HepG2 (cell line): Measurements from ENCODE around the gene ASXL3. TPM values are rescaled to one million over a fixed set of nuclear protein-coding genes. Genes with fewer than 3 reads are reported as not detected.

Experiments
- ATAC-seq: fragments of 200-7000 bp; cut with Tn5 transposase; 3 replicates; pipeline ENCODE4 v1.9.1; 2020; ENCODE audit warnings: mild to moderate bottlenecking, moderate library complexity
- BruUV-seq: library from RNA; stranded (reverse); fragments of 400-500 nt; replicated peaks from 2 replicates; lab custom pipeline; 2021; lab: Mats Ljungman, UMichigan
- CTCF ChIA-PET: fragments of 300-600 bp; formaldehyde crosslinking; extraction: SDS; loops from one replicate; lab custom pipeline; 2021; ENCODE audit warnings: low total read pairs, inconsistent platforms, low intra/inter-chr PET ratio; lab: Yijun Ruan, JAX
- POLR2A ChIA-PET: fragments of 350-600 bp; sonication (Branson Sonifier 250); formaldehyde crosslinking; loops from one replicate; lab custom pipeline; 2020; ENCODE audit warnings: antibody characterized with exemption, inconsistent platforms; lab: Yijun Ruan, JAX
- DNase-seq: peaks from one replicate; pipeline ENCODE4 v3.0.0-alpha.2; 2015; ENCODE audit warnings: low spot score
- FAIRE-seq: peaks from 3 replicates; lab custom pipeline; 2011; peaks lifted over from hg19 to GRCh38; lab: Jason Lieb, UNC
- H2AFZ ChIP-seq: one replicate; pipeline ENCODE4 v1.6.1; 2011; ENCODE audit warnings: low read length, inconsistent platforms
- H3K27ac ChIP-seq: fragments of 300-600 bp; 3 replicates; pipeline ENCODE4 v1.8.0; 2011; ENCODE audit warnings: mixed run types, mild to moderate bottlenecking, mixed read lengths, low read length, inconsistent platforms; ENCODE audit not compliant: insufficient read depth; ENCODE audit errors: extremely low read length
- H3K27me3 ChIP-seq, 2 experiments: fragments of 200-600 bp in 1 of 2; 2 replicates in 1 of 2; 3 replicates in 1 of 2; pipeline versions ENCODE4 v1.6.0 to v1.8.0; 2011; ENCODE audit warnings: low read length in 2 of 2, mild to moderate bottlenecking in 2 of 2, moderate library complexity in 2 of 2, inconsistent platforms in 1 of 2; ENCODE audit not compliant: insufficient read depth in 2 of 2, control insufficient read depth in 1 of 2
- H3K36me3 ChIP-seq, 2 experiments: fragments of 200-600 bp in 1 of 2; replicated peaks in 1 of 2; 2 replicates in 1 of 2; 3 replicates in 1 of 2; pipeline versions ENCODE4 v1.5.1 to v1.8.0; 2011; ENCODE audit warnings: low read length in 2 of 2, inconsistent platforms in 1 of 2; ENCODE audit not compliant: insufficient read depth in 2 of 2, control insufficient read depth in 1 of 2
- H3K4me1 ChIP-seq: 2 replicates; pipeline ENCODE4 v1.5.1; 2012; ENCODE audit warnings: low read length, inconsistent platforms; ENCODE audit not compliant: insufficient read depth
- H3K4me2 ChIP-seq: 2 replicates; pipeline ENCODE4 v1.6.0; 2011; ENCODE audit warnings: low read depth, low read length, inconsistent platforms
- H3K4me3 ChIP-seq, 3 experiments: fragments of 200-600 bp in 1 of 3; sonication (generic), shearing (Covaris generic) in 1 of 3; replicated peaks in 1 of 3; 2 replicates each; pipeline ENCODE4 v1.5.1; 2011 to 2016; ENCODE audit warnings: low read length in 3 of 3, inconsistent platforms in 2 of 3, low read depth in 2 of 3, mild to moderate bottlenecking in 2 of 3, control low read depth in 1 of 3, mixed read lengths in 1 of 3; ENCODE audit not compliant: insufficient read depth in 1 of 3
- H3K79me2 ChIP-seq: one replicate; pipeline ENCODE4 v1.6.1; 2011; ENCODE audit warnings: low read length, inconsistent platforms; ENCODE audit not compliant: insufficient read depth
- H3K9ac ChIP-seq: 2 replicates; pipeline ENCODE4 v1.6.0; 2011; ENCODE audit warnings: mild to moderate bottlenecking, low read depth, low read length, inconsistent platforms; ENCODE audit not compliant: insufficient read depth
- H3K9me3 ChIP-seq: 2 replicates; pipeline ENCODE4 v1.5.1; 2012; ENCODE audit warnings: mild to moderate bottlenecking, low read length
- H4K20me1 ChIP-seq: 2 replicates; pipeline ENCODE4 v1.6.0; 2011; ENCODE audit warnings: inconsistent platforms, mild to moderate bottlenecking, low read length, moderate library complexity; ENCODE audit not compliant: insufficient read depth
- HNRNPLL ChIP-seq: fragments of 200-400 bp; formaldehyde crosslinking; IDR thresholded peaks from 2 replicates; pipeline ENCODE4 v1.6.1; 2017; ENCODE audit warnings: mild to moderate bottlenecking, low read depth, low read length; ENCODE audit not compliant: poor library complexity, severe bottlenecking
- SNAI1 ChIP-seq: sonication (generic); formaldehyde crosslinking; IDR thresholded peaks from 2 replicates; pipeline ENCODE4 v1.5.0; 2020; ENCODE audit warnings: mild to moderate bottlenecking, missing genetic modification reagents, borderline replicate concordance
- ZNF562 ChIP-seq: sonication (generic); formaldehyde crosslinking; IDR thresholded peaks from 2 replicates; pipeline ENCODE4 v1.8.0; 2022; ENCODE audit warnings: missing genetic modification reagents, borderline replicate concordance
- ZNF772 ChIP-seq: sonication (generic); formaldehyde crosslinking; IDR thresholded peaks from 2 replicates; pipeline ENCODE4 v1.5.0; 2020; ENCODE audit warnings: mild to moderate bottlenecking, missing genetic modification reagents
- WGBS: methylation state at CpG from one replicate; pipeline ENCODE4 v1.1.6; 2017; ENCODE audit warnings: low lambda C conversion rate; 5-methylcytosine and 5-hydroxymethylcytosine counted together
- in situ Hi-C: cut with HindIII; loops from 2 replicates; pipeline ENCODE4 v1.10.0; 2017; ENCODE audit warnings: low pct_unique_long_range_greater_than_20kb; ENCODE audit not compliant: extremely low pct_ligation_motif_present
- intact Hi-C: fragments of 100-400 bp; cut with micrococcal nuclease; formaldehyde crosslinking; loops from one replicate; pipeline ENCODE4 v1.10.0; 2022; ENCODE audit not compliant: unreplicated experiment
- polyA plus RNA-seq, 8 experiments: library from polyadenylated mRNA; depleted of rRNA in 3 of 8; stranded (reverse) in 7 of 8; unstranded in 1 of 8; fragments of >200 nt; fragmentation: Illumina TruSeq in 4 of 8; extraction: Trizol in 4 of 8; gene quantifications; 2 replicates each; pipeline versions ENCODE4 v1.2.1 to v1.2.3, GENCODE V29; 2011 to 2016; ENCODE audit warnings: low read depth in 4 of 8, missing spikeins in 1 of 8, mixed read lengths in 1 of 8; ENCODE audit not compliant: insufficient read depth in 1 of 8
- total RNA-seq, 5 experiments: library from RNA; depleted of rRNA; stranded (reverse); fragments of >200 nt; fragmentation: Illumina TruSeq; extraction: Trizol; gene quantifications; 2 replicates each; pipeline ENCODE4 v1.2.3, GENCODE V29; 2016; ENCODE audit warnings: low read depth in 1 of 5
- TF ChIP-seq, protein P1 (sequence below): sonication (generic); formaldehyde crosslinking; IDR thresholded peaks from 2 replicates; pipeline ENCODE4 v1.5.0; 2020; ENCODE audit warnings: mild to moderate bottlenecking, missing genetic modification reagents, moderate library complexity
- TF ChIP-seq, protein P2 (sequence below): sonication (generic); formaldehyde crosslinking; IDR thresholded peaks from 2 replicates; pipeline ENCODE4 v1.4.0; 2020; ENCODE audit warnings: missing genetic modification reagents, borderline replicate concordance
- TF ChIP-seq, protein P3 (sequence below): sonication (generic); formaldehyde crosslinking; IDR thresholded peaks from 2 replicates; pipeline ENCODE4 v1.8.0; 2022; ENCODE audit warnings: mild to moderate bottlenecking, missing genetic modification reagents, borderline replicate concordance

The ASXL3 gene
- total and polyA plus RNA-seq, 2 of the 13 experiments (the other 11 are each of a cell fraction or from before 2014, with no cell fraction given), result not detected

DNA sequence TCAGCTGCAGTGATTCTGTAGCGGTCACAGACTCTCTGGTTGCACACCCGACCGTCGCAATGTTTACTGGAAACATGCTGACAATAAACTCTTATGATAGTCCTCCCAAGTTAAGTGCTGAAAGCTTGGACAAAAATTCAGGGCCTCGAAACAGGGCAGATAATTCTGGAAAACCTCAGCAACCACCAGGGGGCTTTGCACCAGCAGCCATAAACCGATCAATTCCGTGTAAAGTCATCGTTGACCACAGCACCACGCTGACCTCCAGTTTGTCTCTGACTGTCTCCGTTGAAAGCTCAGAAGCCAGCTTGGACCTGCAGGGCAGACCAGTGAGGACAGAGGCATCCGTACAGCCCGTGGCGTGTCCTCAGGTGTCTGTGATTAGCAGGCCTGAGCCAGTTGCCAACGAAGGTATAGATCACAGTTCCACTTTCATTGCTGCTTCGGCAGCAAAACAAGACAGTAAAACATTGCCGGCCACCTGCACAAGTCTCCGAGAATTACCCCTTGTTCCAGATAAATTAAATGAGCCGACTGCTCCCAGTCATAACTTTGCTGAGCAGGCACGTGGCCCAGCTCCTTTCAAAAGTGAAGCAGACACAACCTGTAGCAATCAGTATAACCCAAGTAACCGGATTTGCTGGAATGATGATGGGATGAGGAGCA is 166.1 kb downstream of the ASXL3 start:
- Histone ChIP-seq H3K4me2 (peak overlapping the region; percentile 55), H3K79me2 (no peaks in the 10 kb centered on the region), H4K20me1 (no peaks in the 10 kb centered on the region), H3K27ac (no peak overlapping the region), H3K36me3 (no peaks in the 10 kb centered on the region), H3K9ac (no peak overlapping the region), H3K4me1 (peaks cover 5% of the 10 kb centered on the region; the same call in 1 of the 2 replicates), H3K27me3 (no peaks in the 10 kb centered on the region), H3K9me3 (no peaks in the 10 kb centered on the region), H3K4me3 (peak overlapping the region in 1 of 3 experiments; percentile 39; a peak in 1 of 6 replicates), H2AFZ (peak overlapping the region; percentile 48)
- POLR2A ChIA-PET, result no interaction called here
- in situ Hi-C loops (no loop called here), intact Hi-C loops (no loop called here)
- TF ChIP-seq, protein P1, sequence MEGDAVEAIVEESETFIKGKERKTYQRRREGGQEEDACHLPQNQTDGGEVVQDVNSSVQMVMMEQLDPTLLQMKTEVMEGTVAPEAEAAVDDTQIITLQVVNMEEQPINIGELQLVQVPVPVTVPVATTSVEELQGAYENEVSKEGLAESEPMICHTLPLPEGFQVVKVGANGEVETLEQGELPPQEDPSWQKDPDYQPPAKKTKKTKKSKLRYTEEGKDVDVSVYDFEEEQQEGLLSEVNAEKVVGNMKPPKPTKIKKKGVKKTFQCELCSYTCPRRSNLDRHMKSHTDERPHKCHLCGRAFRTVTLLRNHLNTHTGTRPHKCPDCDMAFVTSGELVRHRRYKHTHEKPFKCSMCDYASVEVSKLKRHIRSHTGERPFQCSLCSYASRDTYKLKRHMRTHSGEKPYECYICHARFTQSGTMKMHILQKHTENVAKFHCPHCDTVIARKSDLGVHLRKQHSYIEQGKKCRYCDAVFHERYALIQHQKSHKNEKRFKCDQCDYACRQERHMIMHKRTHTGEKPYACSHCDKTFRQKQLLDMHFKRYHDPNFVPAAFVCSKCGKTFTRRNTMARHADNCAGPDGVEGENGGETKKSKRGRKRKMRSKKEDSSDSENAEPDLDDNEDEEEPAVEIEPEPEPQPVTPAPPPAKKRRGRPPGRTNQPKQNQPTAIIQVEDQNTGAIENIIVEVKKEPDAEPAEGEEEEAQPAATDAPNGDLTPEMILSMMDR (CRISPR knock-in tag), result 0 out of 2 replicates have a peak, but pooled peaks have one; percentile 19
- TF ChIP-seq ZNF562 (CRISPR knock-in tag), result no peak
- 16% methylated on average over 17 of the region's 20 CpGs for WGBS
- CTCF ChIA-PET, result no interaction called here
- ATAC-seq, result peak; percentile 97
- no TSS peak for BruUV-seq
- DNase-seq, result no peak
- no peak for FAIRE-seq

DNA sequence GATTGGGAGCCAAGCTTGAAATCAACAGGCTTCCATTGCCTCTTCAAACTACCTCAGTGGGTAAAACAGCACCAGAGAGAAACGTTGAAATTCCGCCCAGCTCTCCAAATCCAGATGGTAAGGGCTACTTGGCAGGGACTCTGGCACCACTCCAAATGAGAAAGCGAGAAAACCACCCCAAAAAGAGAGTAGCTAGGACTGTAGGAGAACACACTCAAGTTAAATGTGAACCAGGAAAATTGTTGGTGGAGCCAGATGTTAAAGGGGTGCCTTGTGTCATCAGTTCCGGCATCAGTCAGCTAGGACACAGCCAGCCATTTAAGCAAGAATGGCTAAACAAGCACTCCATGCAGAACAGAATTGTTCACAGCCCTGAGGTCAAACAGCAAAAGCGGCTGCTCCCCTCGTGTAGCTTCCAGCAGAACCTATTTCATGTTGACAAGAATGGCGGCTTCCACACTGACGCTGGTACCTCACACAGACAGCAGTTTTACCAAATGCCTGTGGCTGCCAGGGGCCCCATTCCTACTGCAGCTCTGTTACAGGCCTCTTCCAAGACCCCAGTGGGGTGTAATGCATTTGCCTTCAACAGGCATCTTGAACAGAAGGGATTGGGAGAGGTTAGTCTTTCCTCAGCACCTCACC is 167.3 kb downstream of the ASXL3 start:
- no peak overlapping the region for H2AFZ ChIP-seq
- DNase-seq (no peak), FAIRE-seq (no peak), ATAC-seq (no peak)
- no peak overlapping the region for H3K27ac ChIP-seq
- no peak overlapping the region for H3K4me3 ChIP-seq
- H3K4me1 ChIP-seq, result peaks cover 5% of the 10 kb centered on the region; the same call in 1 of the 2 replicates
- POLR2A ChIA-PET, result no interaction called here
- H3K9ac ChIP-seq, result no peak overlapping the region
- CTCF ChIA-PET, result no interaction called here
- H4K20me1 ChIP-seq, result no peaks in the 10 kb centered on the region
- H3K4me2 ChIP-seq, result no peak overlapping the region
- no peaks in the 10 kb centered on the region for H3K9me3 ChIP-seq
- H3K79me2 ChIP-seq, result no peaks in the 10 kb centered on the region
- no peaks in the 10 kb centered on the region for H3K36me3 ChIP-seq
- no peaks in the 10 kb centered on the region for H3K27me3 ChIP-seq
- intact Hi-C loops, result no loop called here
- BruUV-seq, result no TSS peak
- in situ Hi-C loops, result no loop called here
- 25% methylated on average over 7 of the region's 8 CpGs for WGBS
- TF ChIP-seq, protein P2, sequence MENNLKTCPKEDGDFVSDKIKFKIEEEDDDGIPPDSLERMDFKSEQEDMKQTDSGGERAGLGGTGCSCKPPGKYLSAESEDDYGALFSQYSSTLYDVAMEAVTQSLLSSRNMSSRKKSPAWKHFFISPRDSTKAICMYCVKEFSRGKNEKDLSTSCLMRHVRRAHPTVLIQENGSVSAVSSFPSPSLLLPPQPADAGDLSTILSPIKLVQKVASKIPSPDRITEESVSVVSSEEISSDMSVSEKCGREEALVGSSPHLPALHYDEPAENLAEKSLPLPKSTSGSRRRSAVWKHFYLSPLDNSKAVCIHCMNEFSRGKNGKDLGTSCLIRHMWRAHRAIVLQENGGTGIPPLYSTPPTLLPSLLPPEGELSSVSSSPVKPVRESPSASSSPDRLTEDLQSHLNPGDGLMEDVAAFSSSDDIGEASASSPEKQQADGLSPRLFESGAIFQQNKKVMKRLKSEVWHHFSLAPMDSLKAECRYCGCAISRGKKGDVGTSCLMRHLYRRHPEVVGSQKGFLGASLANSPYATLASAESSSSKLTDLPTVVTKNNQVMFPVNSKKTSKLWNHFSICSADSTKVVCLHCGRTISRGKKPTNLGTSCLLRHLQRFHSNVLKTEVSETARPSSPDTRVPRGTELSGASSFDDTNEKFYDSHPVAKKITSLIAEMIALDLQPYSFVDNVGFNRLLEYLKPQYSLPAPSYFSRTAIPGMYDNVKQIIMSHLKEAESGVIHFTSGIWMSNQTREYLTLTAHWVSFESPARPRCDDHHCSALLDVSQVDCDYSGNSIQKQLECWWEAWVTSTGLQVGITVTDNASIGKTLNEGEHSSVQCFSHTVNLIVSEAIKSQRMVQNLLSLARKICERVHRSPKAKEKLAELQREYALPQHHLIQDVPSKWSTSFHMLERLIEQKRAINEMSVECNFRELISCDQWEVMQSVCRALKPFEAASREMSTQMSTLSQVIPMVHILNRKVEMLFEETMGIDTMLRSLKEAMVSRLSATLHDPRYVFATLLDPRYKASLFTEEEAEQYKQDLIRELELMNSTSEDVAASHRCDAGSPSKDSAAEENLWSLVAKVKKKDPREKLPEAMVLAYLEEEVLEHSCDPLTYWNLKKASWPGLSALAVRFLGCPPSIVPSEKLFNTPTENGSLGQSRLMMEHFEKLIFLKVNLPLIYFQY (CRISPR knock-in tag), result no peak
- no peak for TF ChIP-seq SNAI1 (CRISPR knock-in tag)
- TF ChIP-seq HNRNPLL, result no peak
- TF ChIP-seq, protein P3, sequence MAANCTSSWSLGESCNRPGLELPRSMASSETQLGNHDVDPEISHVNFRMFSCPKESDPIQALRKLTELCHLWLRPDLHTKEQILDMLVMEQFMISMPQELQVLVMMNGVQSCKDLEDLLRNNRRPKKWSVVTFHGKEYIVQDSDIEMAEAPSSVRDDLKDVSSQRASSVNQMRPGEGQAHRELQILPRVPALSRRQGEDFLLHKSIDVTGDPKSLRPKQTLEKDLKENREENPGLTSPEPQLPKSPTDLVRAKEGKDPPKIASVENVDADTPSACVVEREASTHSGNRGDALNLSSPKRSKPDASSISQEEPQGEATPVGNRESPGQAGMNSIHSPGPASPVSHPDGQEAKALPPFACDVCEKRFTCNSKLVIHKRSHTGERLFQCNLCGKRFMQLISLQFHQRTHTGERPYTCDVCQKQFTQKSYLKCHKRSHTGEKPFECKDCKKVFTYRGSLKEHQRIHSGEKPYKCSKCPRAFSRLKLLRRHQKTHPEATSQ (CRISPR knock-in tag), result no peak
- TF ChIP-seq ZNF772, result no peak
